Measurements from ENCODE around the gene NRXN2. TPM values are rescaled to one million over a fixed set of nuclear protein-coding genes. Genes with fewer than 3 reads are reported as not detected.

NRXN2 gene
- total RNA-seq, 1 experiment from 2014 or later = not detected

GRCh38 chr11:64629103-64629502, 93.9 kb downstream of the NRXN2 start:
- intact Hi-C loops (cut with micrococcal nuclease; ENCODE audit: unreplicated experiment) = no loop called here
- BruUV-seq (replicated peaks) = no TSS peak
- Mint-ChIP-seq H3K27ac (ENCODE audit: unreplicated experiment) (no peak overlapping the region), H3K4me3 (ENCODE audit: low read depth, unreplicated experiment) (no peak overlapping the region), H3K36me3 (ENCODE audit: insufficient read depth, unreplicated experiment) (no peaks in the 10 kb centered on the region), H3K27me3 (ENCODE audit: unreplicated experiment) (peaks cover 93% of the 10 kb centered on the region), H3K4me1 (ENCODE audit: low read depth, unreplicated experiment) (no peaks in the 10 kb centered on the region), H3K9me3 (ENCODE audit: low read depth, unreplicated experiment) (no peaks in the 10 kb centered on the region)
- CTCF ChIA-PET = no interaction called here
- no peak for DNase-seq
- TF ChIP-seq CTCF (IDR thresholded peaks at IDR 0.05; ENCODE audit: unreplicated experiment) = no peak

- CTCF ChIA-PET = interaction anchor here (0.6 to 0.7 kb wide), 2 partner anchors 21 to 529 kb away, joined by 3 read pairs; no protein-coding TSS in a partner anchor
- H3K27ac Mint-ChIP-seq (ENCODE audit: unreplicated experiment) = no peak overlapping the region
- no peaks in the 10 kb centered on the region for H3K9me3 Mint-ChIP-seq (ENCODE audit: low read depth, unreplicated experiment)
- H3K4me3 Mint-ChIP-seq (ENCODE audit: low read depth, unreplicated experiment) = no peak overlapping the region
- DNase-seq = no peak
- BruUV-seq (replicated peaks) = no TSS peak
- H3K4me1 Mint-ChIP-seq (ENCODE audit: low read depth, unreplicated experiment) = no peaks in the 10 kb centered on the region
- intact Hi-C loops (cut with micrococcal nuclease; ENCODE audit: unreplicated experiment) = no loop called here
- TF ChIP-seq CTCF (IDR thresholded peaks at IDR 0.05; ENCODE audit: unreplicated experiment) = no peak
- no peaks in the 10 kb centered on the region for H3K36me3 Mint-ChIP-seq (ENCODE audit: insufficient read depth, unreplicated experiment)
- peaks cover 93% of the 10 kb centered on the region for H3K27me3 Mint-ChIP-seq (ENCODE audit: unreplicated experiment)
Measured at GRCh38 chr11:64628596-64628995, 94.4 kb downstream of the NRXN2 start.

- no peaks in the 10 kb centered on the region for H3K4me1 Mint-ChIP-seq (ENCODE audit: low read depth, unreplicated experiment)
- no peak overlapping the region for H3K4me3 Mint-ChIP-seq (ENCODE audit: low read depth, unreplicated experiment)
- H3K27me3 Mint-ChIP-seq (ENCODE audit: unreplicated experiment) = peaks cover 93% of the 10 kb centered on the region
- H3K36me3 Mint-ChIP-seq (ENCODE audit: insufficient read depth, unreplicated experiment) = no peaks in the 10 kb centered on the region
- CTCF ChIA-PET = no interaction called here
- no peak overlapping the region for H3K27ac Mint-ChIP-seq (ENCODE audit: unreplicated experiment)
- intact Hi-C loops (cut with micrococcal nuclease; ENCODE audit: unreplicated experiment) = no loop called here
- no peaks in the 10 kb centered on the region for H3K9me3 Mint-ChIP-seq (ENCODE audit: low read depth, unreplicated experiment)
- BruUV-seq (replicated peaks) = no TSS peak
- DNase-seq = no peak
- no peak for TF ChIP-seq CTCF (IDR thresholded peaks at IDR 0.05; ENCODE audit: unreplicated experiment)
Measured at GRCh38 chr11:64627371-64627770, 95.6 kb downstream of the NRXN2 start.

- no peak for TF ChIP-seq CTCF (IDR thresholded peaks at IDR 0.05; ENCODE audit: unreplicated experiment)
- Mint-ChIP-seq H3K4me1 (ENCODE audit: low read depth, unreplicated experiment) (no peaks in the 10 kb centered on the region), H3K27me3 (ENCODE audit: unreplicated experiment) (peaks cover 88% of the 10 kb centered on the region), H3K9me3 (ENCODE audit: low read depth, unreplicated experiment) (no peaks in the 10 kb centered on the region), H3K4me3 (ENCODE audit: low read depth, unreplicated experiment) (no peak overlapping the region), H3K36me3 (ENCODE audit: insufficient read depth, unreplicated experiment) (no peaks in the 10 kb centered on the region), H3K27ac (ENCODE audit: unreplicated experiment) (no peak overlapping the region)
- no TSS peak for BruUV-seq (replicated peaks)
- no peak for DNase-seq
- CTCF ChIA-PET = no interaction called here
- intact Hi-C loops (cut with micrococcal nuclease; ENCODE audit: unreplicated experiment) = no loop called here
Measured at GRCh38 chr11:64626637-64627036, 96.4 kb downstream of the NRXN2 start.

Measured in Calu3 (cell line).